ENCODE data around the gene ADAMTS17.

- TF ChIP-seq CTCF (IDR thresholded peaks at IDR 0.05) (no peak), POLR2A (IDR thresholded peaks at IDR 0.05) (no peak)
Measured at GRCh38 chr15:100204211-100204610, 137.6 kb downstream of the ADAMTS17 start.
